ENCODE data around the gene TRIP13.
"Not testable (repeated sequence)": the region's sequence is repeated elsewhere in the genome, so short reads cannot be mapped to it uniquely, and the experiment has no call there.

The TRIP13 gene

GRCh38 chr5:875931-876330, 16.8 kb upstream of the TRIP13 start:
- TF ChIP-seq CTCF (conservative IDR thresholded peaks at IDR 0.05): no peak
- no peak overlapping the region for H3K27ac ChIP-seq

GRCh38 chr5:876398-877365, 16.0 kb upstream of the TRIP13 start:
- no peak for TF ChIP-seq CTCF (conservative IDR thresholded peaks at IDR 0.05)
- H3K27ac ChIP-seq: no peak overlapping the region

GRCh38 chr5:878125-878524, 14.6 kb upstream of the TRIP13 start:
- TF ChIP-seq CTCF (conservative IDR thresholded peaks at IDR 0.05): no peak
- no peak overlapping the region for H3K27ac ChIP-seq

- not testable (repeated sequence) for H3K27ac ChIP-seq
Observed at GRCh38 chr5:878677-879076, 14.0 kb upstream of the TRIP13 start.

- no peak overlapping the region for H3K27ac ChIP-seq
- no peak for TF ChIP-seq CTCF (conservative IDR thresholded peaks at IDR 0.05)
Observed at GRCh38 chr5:880816-881550, 11.7 kb upstream of the TRIP13 start.

GRCh38 chr5:881551-881935, 11.1 kb upstream of the TRIP13 start:
- H3K27ac ChIP-seq: no peak overlapping the region
- no peak for TF ChIP-seq CTCF (conservative IDR thresholded peaks at IDR 0.05)

GRCh38 chr5:882253-883183, 10.2 kb upstream of the TRIP13 start:
- TF ChIP-seq CTCF (conservative IDR thresholded peaks at IDR 0.05): no peak

More at GRCh38 chr5:882253-883183, 10.2 kb upstream of the TRIP13 start:
- no peak overlapping the region for H3K27ac ChIP-seq
